GM19397 (cell line): ENCODE data around the gene CDK1.
A peak's percentile ranks its signal among the peaks of the same experiment; 100 is the strongest.

ENCODE experiments used
- ATAC-seq: cut with Tn5 transposase; IDR thresholded peaks from one replicate; pipeline ENCODE4 v1.9.1; 2021; ENCODE audit warnings: mild to moderate bottlenecking, moderate library complexity; ENCODE audit not compliant: unreplicated experiment

Gene CDK1

GRCh38 chr10:60777696-60778213 is 523 bp upstream of the CDK1 start:
- peak; percentile 1 for ATAC-seq

GRCh38 chr10:60778971-60779796 is 906 bp downstream of the CDK1 start:
- peak; percentile 23 for ATAC-seq

- ATAC-seq: no peak
Measured at GRCh38 chr10:60781661-60782060, 3.4 kb downstream of the CDK1 start.

- ATAC-seq: no peak
Measured at GRCh38 chr10:60784641-60785040, 6.4 kb downstream of the CDK1 start.

DNA sequence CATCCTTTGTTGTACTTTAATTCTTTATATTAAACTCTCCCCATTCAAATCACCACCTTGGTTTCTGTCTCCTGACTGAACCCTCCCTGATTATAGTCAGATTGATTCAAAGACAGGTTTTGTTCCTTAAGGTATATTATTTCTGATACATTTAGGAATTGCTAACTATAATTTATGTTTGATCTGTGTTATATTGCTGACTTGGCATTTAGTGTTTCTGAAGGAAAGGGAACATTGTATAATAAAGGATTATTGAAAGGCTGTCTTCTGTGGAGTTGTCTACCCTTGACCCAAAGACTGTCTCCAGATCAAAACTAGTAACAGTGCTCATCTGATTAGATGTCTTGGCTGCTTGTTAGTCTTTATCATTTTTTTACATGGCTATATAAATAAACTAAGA is 10.3 kb downstream of the CDK1 start:
- no peak for ATAC-seq

DNA sequence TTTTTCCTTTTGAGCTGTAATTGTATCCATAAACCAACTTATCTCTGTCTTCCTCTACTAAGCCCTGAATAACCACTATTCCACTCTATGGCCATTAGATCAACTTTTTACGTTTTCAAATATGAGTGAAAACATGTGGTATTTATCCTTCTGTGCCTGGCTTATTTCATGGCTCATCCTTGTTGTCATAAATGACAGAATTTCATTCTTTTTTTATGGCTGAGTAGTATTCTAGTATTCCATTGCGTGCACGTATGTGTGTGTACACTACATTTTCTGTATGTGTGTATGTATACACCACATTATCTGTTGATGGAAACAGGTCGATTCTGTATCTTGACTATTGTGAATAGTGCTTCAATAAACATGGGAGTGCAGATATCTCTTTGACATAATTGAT is 11.1 kb downstream of the CDK1 start:
- ATAC-seq: no peak

DNA sequence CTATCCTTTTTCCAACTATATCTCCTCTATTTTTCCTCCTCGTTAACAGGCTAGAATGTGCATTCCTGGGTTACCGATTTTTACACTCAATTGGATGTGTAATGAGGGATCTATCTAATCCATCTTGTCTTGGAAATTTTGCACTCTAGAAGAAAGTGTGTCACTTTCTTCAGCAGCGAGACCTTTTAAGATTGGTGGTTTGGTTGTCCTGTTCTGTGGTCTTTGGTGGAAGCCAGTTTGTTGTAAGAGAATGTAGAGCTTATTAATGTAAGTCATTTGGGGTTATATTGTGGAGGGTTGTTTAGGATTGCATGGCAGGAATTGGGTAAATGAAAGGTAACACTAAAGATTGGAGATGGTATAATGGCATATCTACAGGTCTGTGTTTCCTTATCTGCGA is 16.7 kb downstream of the CDK1 start:
- no peak for ATAC-seq

GRCh38 chr10:60795465-60796202 is 17.4 kb downstream of the CDK1 start:
- ATAC-seq: no peak

DNA sequence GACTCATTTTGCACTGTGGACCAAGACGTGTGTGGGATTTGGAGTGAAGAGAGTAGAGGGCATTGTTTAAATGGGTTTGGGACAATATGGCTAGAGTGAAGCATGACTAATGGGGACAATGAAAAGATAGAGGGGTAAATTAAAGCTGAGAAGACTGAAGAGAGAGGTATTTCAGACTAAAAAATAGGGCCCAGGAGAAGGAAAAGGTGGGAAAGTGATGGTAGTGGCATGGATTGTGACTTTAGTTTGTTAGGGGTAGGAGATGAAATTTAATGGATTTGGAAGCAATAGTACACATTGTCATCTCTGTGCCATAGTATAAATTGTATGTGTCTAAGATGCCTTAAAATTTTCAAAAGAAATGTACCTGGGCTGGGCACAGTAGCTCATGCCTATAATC is 18.2 kb downstream of the CDK1 start:
- no peak for ATAC-seq

GRCh38 chr10:60797200-60797599 is 18.9 kb downstream of the CDK1 start:
- no peak for ATAC-seq

DNA sequence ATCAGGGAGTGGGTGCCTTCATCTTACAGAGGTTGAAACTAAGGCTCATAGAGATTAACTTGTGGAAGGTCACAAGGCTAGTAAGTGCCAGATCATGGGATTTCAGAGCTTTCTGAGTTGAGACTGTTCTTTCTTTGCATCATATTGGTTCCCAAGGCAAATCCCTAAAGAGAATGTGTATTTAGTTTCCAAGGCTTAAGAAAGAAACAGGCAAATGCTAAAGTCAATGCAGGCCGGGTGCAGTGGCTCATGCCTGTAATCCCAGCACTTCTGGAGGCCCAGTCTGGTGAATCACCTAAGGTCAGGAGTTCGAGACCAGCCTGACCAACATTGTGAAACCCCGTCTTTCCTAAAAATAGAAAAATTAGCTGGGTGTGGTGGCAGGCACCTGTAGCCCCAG is 19.8 kb downstream of the CDK1 start:
- no peak for ATAC-seq

GRCh38 chr10:60798870-60799269 is 20.6 kb downstream of the CDK1 start:
- no peak for ATAC-seq

- no peak for ATAC-seq
Measured at GRCh38 chr10:60799971-60800650, 21.8 kb downstream of the CDK1 start.

DNA sequence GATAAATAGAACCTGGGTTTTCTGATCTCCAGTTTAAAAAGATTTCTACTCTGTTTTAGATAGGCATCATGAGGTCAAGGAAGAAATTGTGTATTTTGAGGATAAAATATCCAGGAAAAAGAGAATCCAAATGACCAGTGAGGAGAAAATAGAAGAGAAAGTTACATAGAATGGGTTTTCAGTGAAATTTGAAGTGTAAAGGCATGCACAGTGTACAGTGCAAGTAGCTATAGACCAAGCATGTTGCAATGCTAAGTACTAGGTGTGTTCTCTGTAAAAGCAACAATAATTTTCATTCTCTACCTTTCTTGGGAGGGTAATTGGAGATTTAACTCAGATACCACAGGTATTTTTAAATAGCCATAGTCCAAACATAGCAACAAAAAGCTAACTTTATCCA is 22.6 kb downstream of the CDK1 start:
- ATAC-seq: no peak

DNA sequence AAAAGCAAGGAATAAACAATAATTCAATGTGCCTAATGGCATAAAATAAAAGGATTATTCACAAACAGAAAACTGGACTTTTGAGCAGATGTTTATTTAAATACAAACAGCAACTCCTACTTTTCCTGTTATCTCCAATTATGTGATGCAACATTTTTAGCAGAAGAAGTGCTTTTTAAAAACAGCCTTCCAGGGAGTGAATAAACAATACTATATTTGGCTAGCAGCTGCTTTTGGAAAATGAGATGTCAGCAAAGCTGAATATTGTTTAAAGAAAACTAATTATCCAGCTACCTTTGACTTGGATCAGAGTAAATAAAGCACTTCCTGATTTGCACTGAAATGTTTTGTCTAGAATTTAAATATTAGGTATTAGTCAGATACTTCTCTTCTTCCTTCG is 23.2 kb downstream of the CDK1 start:
- ATAC-seq: no peak

DNA sequence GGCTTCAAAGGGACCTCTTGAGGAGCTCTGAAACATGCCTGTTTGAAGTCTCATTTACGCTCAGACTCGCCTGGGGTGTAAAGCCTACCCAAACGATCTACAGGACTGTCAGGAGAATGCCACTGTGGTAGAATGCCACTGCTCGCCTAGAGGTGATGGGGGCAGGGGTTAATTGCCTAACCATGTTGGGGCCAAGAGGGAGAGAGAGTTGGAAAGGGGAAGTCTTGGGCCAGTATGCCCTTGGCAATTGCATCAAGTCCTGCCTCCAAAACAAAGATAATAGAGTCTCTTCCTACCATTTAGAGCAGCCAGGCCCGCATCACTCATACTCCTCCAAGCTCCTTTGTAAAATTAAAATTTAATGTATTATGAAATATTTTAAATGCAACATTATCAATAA is 25.2 kb downstream of the CDK1 start:
- ATAC-seq: no peak

GRCh38 chr10:60803865-60804264 is 25.6 kb downstream of the CDK1 start:
- ATAC-seq: no peak

GRCh38 chr10:60806921-60807320 is 28.6 kb downstream of the CDK1 start:
- ATAC-seq: no peak

GRCh38 chr10:60807499-60807898 is 29.2 kb downstream of the CDK1 start:
- ATAC-seq: no peak

GRCh38 chr10:60808036-60808435 is 29.8 kb downstream of the CDK1 start:
- ATAC-seq: no peak

- ATAC-seq: no peak
Measured at GRCh38 chr10:60809157-60809556, 30.9 kb downstream of the CDK1 start.
